Measurements from ENCODE around the gene FERMT2.
A peak's percentile ranks its signal among the peaks of the same experiment; 100 is the strongest.

FERMT2 gene

GRCh38 chr14:52950898-52951680 lies at the start of gene FERMT2:
Gene FERMT2 (minus strand): TSS chr14:52951050. CDS start chr14:52950568, 482 bp downstream.
- H3K36me3 Mint-ChIP-seq (ENCODE audit: low read depth) = no peaks in the 10 kb centered on the region
- no peaks in the 10 kb centered on the region for H3K9me3 Mint-ChIP-seq
- ATAC-seq (no peak), DNase-seq (peak; percentile 17)
- H3K4me3 Mint-ChIP-seq = peak within 1 kb of the TSS; percentile 83
- H3K4me1 Mint-ChIP-seq = peaks cover 28% of the 10 kb centered on the region
- peak within 1 kb of the TSS; percentile 64 for H3K27ac Mint-ChIP-seq
- H3K27me3 Mint-ChIP-seq = peaks cover 54% of the 10 kb centered on the region

- no peaks in the 10 kb centered on the region for H3K36me3 Mint-ChIP-seq (ENCODE audit: low read depth)
- H3K4me1 Mint-ChIP-seq = no peaks in the 10 kb centered on the region
- peaks cover 4% of the 10 kb centered on the region for H3K27me3 Mint-ChIP-seq
- no peak overlapping the region for H3K27ac Mint-ChIP-seq
- DNase-seq = no peak
- no peak for ATAC-seq
- H3K4me3 Mint-ChIP-seq = no peak overlapping the region
- H3K9me3 Mint-ChIP-seq = no peaks in the 10 kb centered on the region
These were observed 47.6 kb upstream of the FERMT2 start for GRCh38 chr14:52998376-52999015.

- no peaks in the 10 kb centered on the region for H3K9me3 Mint-ChIP-seq
- no peak overlapping the region for H3K27ac Mint-ChIP-seq
- peaks cover 4% of the 10 kb centered on the region for H3K27me3 Mint-ChIP-seq
- ATAC-seq (no peak), DNase-seq (no peak)
- H3K36me3 Mint-ChIP-seq (ENCODE audit: low read depth) = no peaks in the 10 kb centered on the region
- no peak overlapping the region for H3K4me3 Mint-ChIP-seq
- H3K4me1 Mint-ChIP-seq = no peaks in the 10 kb centered on the region
These were observed 45.6 kb upstream of the FERMT2 start for GRCh38 chr14:52996493-52996892.

- H3K4me1 Mint-ChIP-seq = no peaks in the 10 kb centered on the region
- no peak for DNase-seq
- H3K4me3 Mint-ChIP-seq = no peak overlapping the region
- H3K27me3 Mint-ChIP-seq = peaks cover 4% of the 10 kb centered on the region
- H3K36me3 Mint-ChIP-seq (ENCODE audit: low read depth) = no peaks in the 10 kb centered on the region
- no peak for ATAC-seq
- no peaks in the 10 kb centered on the region for H3K9me3 Mint-ChIP-seq
- no peak overlapping the region for H3K27ac Mint-ChIP-seq
These were observed 45.1 kb upstream of the FERMT2 start for GRCh38 chr14:52995998-52996397.

- ATAC-seq (no peak), DNase-seq (no peak)
- Mint-ChIP-seq H3K27ac (no peak overlapping the region), H3K9me3 (no peaks in the 10 kb centered on the region), H3K4me1 (no peaks in the 10 kb centered on the region), H3K4me3 (no peak overlapping the region), H3K27me3 (no peaks in the 10 kb centered on the region), H3K36me3 (ENCODE audit: low read depth) (no peaks in the 10 kb centered on the region)
These were observed 41.5 kb upstream of the FERMT2 start for GRCh38 chr14:52992236-52992870.

- no peak for ATAC-seq
- DNase-seq = no peak
- H3K27me3 Mint-ChIP-seq = no peaks in the 10 kb centered on the region
- H3K27ac Mint-ChIP-seq = no peak overlapping the region
- H3K4me3 Mint-ChIP-seq = no peak overlapping the region
- no peaks in the 10 kb centered on the region for H3K9me3 Mint-ChIP-seq
- H3K4me1 Mint-ChIP-seq = no peaks in the 10 kb centered on the region
- no peaks in the 10 kb centered on the region for H3K36me3 Mint-ChIP-seq (ENCODE audit: low read depth)
These were observed 37.3 kb upstream of the FERMT2 start for GRCh38 chr14:52988139-52988538.

GRCh38 chr14:52987514-52987913 lies 36.7 kb upstream of the FERMT2 start:
- H3K4me3 Mint-ChIP-seq = no peak overlapping the region
- no peaks in the 10 kb centered on the region for H3K36me3 Mint-ChIP-seq (ENCODE audit: low read depth)
- H3K27ac Mint-ChIP-seq = no peak overlapping the region
- no peaks in the 10 kb centered on the region for H3K4me1 Mint-ChIP-seq
- no peaks in the 10 kb centered on the region for H3K27me3 Mint-ChIP-seq
- H3K9me3 Mint-ChIP-seq = no peaks in the 10 kb centered on the region
- ATAC-seq (no peak), DNase-seq (no peak)

GRCh38 chr14:52987042-52987441 lies 36.2 kb upstream of the FERMT2 start:
- Mint-ChIP-seq H3K27ac (no peak overlapping the region), H3K4me3 (no peak overlapping the region), H3K36me3 (ENCODE audit: low read depth) (no peaks in the 10 kb centered on the region), H3K9me3 (no peaks in the 10 kb centered on the region), H3K27me3 (no peaks in the 10 kb centered on the region), H3K4me1 (no peaks in the 10 kb centered on the region)
- DNase-seq (no peak), ATAC-seq (no peak)

GRCh38 chr14:52977798-52978197 lies 26.9 kb upstream of the FERMT2 start:
- H3K27ac Mint-ChIP-seq = no peak overlapping the region
- ATAC-seq (no peak), DNase-seq (no peak)
- H3K36me3 Mint-ChIP-seq (ENCODE audit: low read depth) = no peaks in the 10 kb centered on the region
- H3K4me1 Mint-ChIP-seq = no peaks in the 10 kb centered on the region
- H3K9me3 Mint-ChIP-seq = no peaks in the 10 kb centered on the region
- H3K4me3 Mint-ChIP-seq = no peak overlapping the region
- no peaks in the 10 kb centered on the region for H3K27me3 Mint-ChIP-seq

GRCh38 chr14:52974406-52974805 lies 23.6 kb upstream of the FERMT2 start:
- H3K4me3 Mint-ChIP-seq = no peak overlapping the region
- H3K27me3 Mint-ChIP-seq = peaks cover 11% of the 10 kb centered on the region
- DNase-seq = no peak
- H3K27ac Mint-ChIP-seq = no peak overlapping the region
- no peak for ATAC-seq
- H3K4me1 Mint-ChIP-seq = no peaks in the 10 kb centered on the region
- H3K9me3 Mint-ChIP-seq = peaks cover 16% of the 10 kb centered on the region
- H3K36me3 Mint-ChIP-seq (ENCODE audit: low read depth) = no peaks in the 10 kb centered on the region

GRCh38 chr14:52961060-52961639 lies 10.3 kb upstream of the FERMT2 start:
- peaks cover 2% of the 10 kb centered on the region for H3K4me1 Mint-ChIP-seq
- H3K27ac Mint-ChIP-seq = no peak overlapping the region
- H3K9me3 Mint-ChIP-seq = no peaks in the 10 kb centered on the region
- H3K27me3 Mint-ChIP-seq = no peaks in the 10 kb centered on the region
- H3K4me3 Mint-ChIP-seq = no peak overlapping the region
- DNase-seq = peak; percentile 46
- ATAC-seq = peak; percentile 52
- no peaks in the 10 kb centered on the region for H3K36me3 Mint-ChIP-seq (ENCODE audit: low read depth)

GRCh38 chr14:52960627-52961026 lies 9.8 kb upstream of the FERMT2 start:
- no peak overlapping the region for H3K27ac Mint-ChIP-seq
- peaks cover 2% of the 10 kb centered on the region for H3K4me1 Mint-ChIP-seq
- no peaks in the 10 kb centered on the region for H3K9me3 Mint-ChIP-seq
- H3K36me3 Mint-ChIP-seq (ENCODE audit: low read depth) = no peaks in the 10 kb centered on the region
- no peak overlapping the region for H3K4me3 Mint-ChIP-seq
- H3K27me3 Mint-ChIP-seq = no peaks in the 10 kb centered on the region
- ATAC-seq = no peak
- no peak for DNase-seq

- H3K36me3 Mint-ChIP-seq (ENCODE audit: low read depth) = no peaks in the 10 kb centered on the region
- no peaks in the 10 kb centered on the region for H3K9me3 Mint-ChIP-seq
- H3K4me3 Mint-ChIP-seq = peak overlapping the region; percentile 5
- H3K27me3 Mint-ChIP-seq = peaks cover 28% of the 10 kb centered on the region
- peak overlapping the region; percentile 55 for H3K27ac Mint-ChIP-seq
- ATAC-seq (peak; percentile 30), DNase-seq (no peak)
- H3K4me1 Mint-ChIP-seq = peaks cover 23% of the 10 kb centered on the region
These were observed 3.7 kb upstream of the FERMT2 start for GRCh38 chr14:52954346-52955214.
